Nephron (organoid): ENCODE results near the gene EPHA5.

Experiments
- H3K27ac Mint-ChIP-seq, 3 experiments: 2 replicates each; pipeline ENCODE4 v1.8.0; 2020; ENCODE audit warnings: mixed read lengths in 3 of 3, mild to moderate bottlenecking in 2 of 3, moderate library complexity in 1 of 3
- H3K27me3 Mint-ChIP-seq: 2 replicates; pipeline ENCODE4 v1.8.0; 2021; ENCODE audit warnings: low read depth, mild to moderate bottlenecking, moderate library complexity, mixed read lengths
- H3K36me3 Mint-ChIP-seq: 2 replicates; pipeline ENCODE4 v1.8.0; 2020; ENCODE audit warnings: low read depth, mixed read lengths
- H3K4me1 Mint-ChIP-seq: 2 replicates; pipeline ENCODE4 v1.8.0; 2020; ENCODE audit warnings: mixed read lengths
- H3K4me3 Mint-ChIP-seq, 3 experiments: 2 replicates each; pipeline ENCODE4 v1.8.0; 2020; ENCODE audit warnings: mild to moderate bottlenecking in 3 of 3, mixed read lengths in 3 of 3, moderate library complexity in 2 of 3
- H3K9me3 Mint-ChIP-seq: 2 replicates; pipeline ENCODE4 v1.8.0; 2020; ENCODE audit warnings: mixed read lengths
- CTCF ChIP-seq, 3 experiments: fragments of 200-600 bp; sonication (generic); IDR thresholded peaks; one replicate each; pipeline ENCODE4 v1.5.0; 2021; ENCODE audit warnings: antibody characterized with exemption in 3 of 3; ENCODE audit not compliant: unreplicated experiment in 3 of 3

Gene EPHA5

GRCh38 chr4:65651031-65651430 is 19.3 kb downstream of the EPHA5 start:
- Mint-ChIP-seq H3K4me3 (no peak overlapping the region), H3K9me3 (no peaks in the 10 kb centered on the region), H3K27ac (no peak overlapping the region), H3K4me1 (no peaks in the 10 kb centered on the region), H3K36me3 (no peaks in the 10 kb centered on the region), H3K27me3 (no peaks in the 10 kb centered on the region)
- no peak for TF ChIP-seq CTCF (IDR thresholded peaks at IDR 0.05; ENCODE audit: unreplicated experiment in 3 of 3)

- no peaks in the 10 kb centered on the region for H3K27me3 Mint-ChIP-seq
- H3K36me3 Mint-ChIP-seq = no peaks in the 10 kb centered on the region
- H3K27ac Mint-ChIP-seq = no peak overlapping the region
- H3K4me3 Mint-ChIP-seq = no peak overlapping the region
- no peak for TF ChIP-seq CTCF (IDR thresholded peaks at IDR 0.05; ENCODE audit: unreplicated experiment in 3 of 3)
- H3K4me1 Mint-ChIP-seq = no peaks in the 10 kb centered on the region
- no peaks in the 10 kb centered on the region for H3K9me3 Mint-ChIP-seq
These were observed 24.2 kb downstream of the EPHA5 start for GRCh38 chr4:65646136-65646535.

GRCh38 chr4:65645185-65645584 is 25.1 kb downstream of the EPHA5 start:
- Mint-ChIP-seq H3K9me3 (no peaks in the 10 kb centered on the region), H3K27ac (no peak overlapping the region), H3K36me3 (no peaks in the 10 kb centered on the region), H3K4me1 (no peaks in the 10 kb centered on the region), H3K4me3 (no peak overlapping the region), H3K27me3 (no peaks in the 10 kb centered on the region)
- TF ChIP-seq CTCF (IDR thresholded peaks at IDR 0.05; ENCODE audit: unreplicated experiment in 3 of 3) = no peak

- Mint-ChIP-seq H3K4me1 (no peaks in the 10 kb centered on the region), H3K27ac (peak overlapping the region in 1 of 3 experiments; percentile 68), H3K27me3 (no peaks in the 10 kb centered on the region), H3K9me3 (no peaks in the 10 kb centered on the region), H3K4me3 (no peak overlapping the region), H3K36me3 (no peaks in the 10 kb centered on the region)
- no peak for TF ChIP-seq CTCF (IDR thresholded peaks at IDR 0.05; ENCODE audit: unreplicated experiment in 3 of 3)
These were observed 35.1 kb downstream of the EPHA5 start for GRCh38 chr4:65635051-65635821.

GRCh38 chr4:65624651-65625050 is 45.6 kb downstream of the EPHA5 start:
- H3K27me3 Mint-ChIP-seq = no peaks in the 10 kb centered on the region
- TF ChIP-seq CTCF (IDR thresholded peaks at IDR 0.05; ENCODE audit: unreplicated experiment in 3 of 3) = no peak
- no peaks in the 10 kb centered on the region for H3K4me1 Mint-ChIP-seq
- H3K9me3 Mint-ChIP-seq = no peaks in the 10 kb centered on the region
- H3K4me3 Mint-ChIP-seq = no peak overlapping the region
- H3K36me3 Mint-ChIP-seq = no peaks in the 10 kb centered on the region
- no peak overlapping the region for H3K27ac Mint-ChIP-seq

- no peaks in the 10 kb centered on the region for H3K36me3 Mint-ChIP-seq
- H3K27ac Mint-ChIP-seq = no peak overlapping the region
- H3K4me1 Mint-ChIP-seq = no peaks in the 10 kb centered on the region
- TF ChIP-seq CTCF (IDR thresholded peaks at IDR 0.05; ENCODE audit: unreplicated experiment in 3 of 3) = no peak
- no peak overlapping the region for H3K4me3 Mint-ChIP-seq
- H3K9me3 Mint-ChIP-seq = no peaks in the 10 kb centered on the region
- no peaks in the 10 kb centered on the region for H3K27me3 Mint-ChIP-seq
These were observed 46.8 kb downstream of the EPHA5 start for GRCh38 chr4:65623506-65623905.
